ACHN (cell line): ENCODE results near the gene TRAF3.

Source experiments
- DNase-seq: peaks from one replicate; pipeline ENCODE4 v3.0.0-alpha.2; 2015
- in situ Hi-C: cut with HindIII; loops from 2 replicates; pipeline ENCODE4 v1.10.0; 2017; ENCODE audit warnings: low sequenced_read_pairs, low pct_ligation_motif_present, low pct_unique_long_range_greater_than_20kb

TRAF3 gene

GRCh38 chr14:102796661-102797190 lies 19.5 kb downstream of the TRAF3 start:
- DNase-seq: no peak
- in situ Hi-C loops: no loop called here

- in situ Hi-C loops: no loop called here
- DNase-seq: no peak
These were observed 21.7 kb downstream of the TRAF3 start for GRCh38 chr14:102798926-102799325.

- in situ Hi-C loops: no loop called here
- DNase-seq: peak; percentile 42
These were observed 22.7 kb downstream of the TRAF3 start for GRCh38 chr14:102799684-102800562.

DNA sequence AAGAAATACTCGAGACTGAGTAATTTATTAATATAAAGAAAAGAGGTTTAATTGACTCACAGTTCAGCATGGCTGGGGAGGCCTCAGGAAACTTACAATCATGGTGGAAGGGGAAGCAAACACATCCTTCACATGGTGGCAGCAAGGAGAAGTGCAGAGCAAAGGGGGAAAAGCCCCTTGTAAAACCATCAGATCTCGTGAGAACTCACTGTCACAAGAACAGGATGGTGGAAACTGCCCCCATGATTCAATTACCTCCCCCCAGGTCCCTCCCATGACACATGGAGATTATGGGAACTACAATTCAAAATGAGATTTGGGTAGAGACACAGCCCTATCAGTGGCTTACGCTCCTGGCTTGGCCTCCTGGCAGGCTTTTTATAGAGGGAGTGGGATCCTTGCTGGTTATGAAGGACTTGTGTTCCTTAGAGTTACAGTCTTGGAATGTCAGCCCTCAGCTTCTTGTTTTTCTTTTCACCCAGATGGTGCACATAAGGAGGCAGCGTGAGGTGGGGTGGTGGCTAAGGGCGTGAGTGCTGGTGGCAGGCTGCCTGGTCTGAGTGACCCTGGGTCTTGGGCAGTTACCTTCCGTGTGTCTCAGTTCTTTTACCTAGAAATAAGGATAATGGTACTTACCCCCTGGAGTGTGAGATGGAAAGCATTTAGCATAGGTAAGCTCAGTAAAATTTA lies 25.7 kb downstream of the TRAF3 start:
- in situ Hi-C loops: no loop called here

GRCh38 chr14:102804858-102805257 lies 27.6 kb downstream of the TRAF3 start:
- no peak for DNase-seq
- in situ Hi-C loops: no loop called here

More for the DNA sequence above, 25.7 kb downstream of the TRAF3 start:
- DNase-seq: no peak

DNA sequence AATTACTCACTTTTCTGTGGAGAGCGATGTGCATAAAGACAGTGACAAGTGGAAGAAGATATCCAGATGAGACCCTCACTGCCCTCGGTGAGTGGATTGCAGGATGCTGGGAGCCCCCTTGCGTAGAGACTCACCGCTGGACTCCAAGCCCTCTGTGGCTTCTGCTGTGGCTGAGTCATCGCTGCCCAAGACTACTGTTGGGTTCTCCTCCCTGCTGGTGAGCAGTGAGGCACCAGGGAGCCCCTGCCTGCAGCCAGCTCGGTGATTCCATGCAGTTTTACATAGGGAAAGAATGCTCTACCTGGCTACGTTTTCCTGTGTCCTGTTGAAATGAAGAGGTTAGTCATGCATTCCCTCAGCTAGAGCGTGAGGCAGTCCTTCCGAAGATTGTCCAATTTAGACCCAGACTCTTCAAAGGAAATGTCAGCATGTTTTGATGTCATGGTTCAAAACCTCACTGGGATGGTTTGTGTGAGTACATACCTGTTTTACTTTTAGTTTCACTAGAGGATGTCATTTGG lies 28.2 kb downstream of the TRAF3 start:
- DNase-seq: peak; percentile 77
- in situ Hi-C loops: no loop called here

DNA sequence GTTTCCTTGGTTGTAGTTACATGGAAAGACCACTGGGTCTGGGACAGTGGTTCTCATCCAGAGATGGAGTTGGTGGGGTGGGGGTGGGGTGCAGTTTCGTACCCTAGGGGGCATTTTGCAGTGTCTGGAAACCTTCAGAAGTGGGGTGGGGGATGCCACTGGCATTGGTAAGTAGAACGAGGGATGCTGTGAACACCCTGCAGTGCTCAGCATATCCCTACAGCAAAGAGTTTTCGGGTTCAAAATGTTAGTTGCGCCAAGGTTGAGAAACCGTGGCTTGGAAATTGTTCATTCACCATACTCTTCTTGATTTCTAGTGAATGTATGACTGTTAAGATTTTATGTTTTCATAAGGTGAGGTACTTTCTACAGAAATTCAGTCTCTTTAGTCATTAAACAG lies 28.7 kb downstream of the TRAF3 start:
- in situ Hi-C loops: no loop called here
- DNase-seq: no peak

- in situ Hi-C loops: no loop called here
- DNase-seq: no peak
These were observed 29.2 kb downstream of the TRAF3 start for GRCh38 chr14:102806447-102806846.

DNA sequence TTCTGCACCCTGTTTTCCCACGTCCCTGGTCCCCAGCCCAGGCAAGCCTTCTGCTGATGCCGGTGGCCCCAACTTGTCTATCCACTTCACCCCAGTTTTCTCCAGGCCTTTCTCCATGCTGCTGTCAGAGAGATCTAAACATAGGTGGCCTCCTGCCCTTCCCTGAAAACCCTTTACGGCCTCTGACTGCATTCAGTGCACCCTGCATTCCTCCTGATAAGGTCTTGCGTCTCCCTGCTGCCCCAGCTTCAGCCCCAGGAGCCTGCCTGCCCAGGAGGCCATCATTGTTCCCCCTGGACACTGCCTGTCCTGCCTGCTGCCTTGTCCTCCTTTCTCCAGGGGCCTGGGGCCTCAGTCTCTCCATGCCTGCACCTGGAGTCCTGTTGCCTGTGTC lies 29.8 kb downstream of the TRAF3 start:
- DNase-seq: no peak
- in situ Hi-C loops: no loop called here

GRCh38 chr14:102809870-102810269 lies 32.6 kb downstream of the TRAF3 start:
- DNase-seq: no peak

DNA sequence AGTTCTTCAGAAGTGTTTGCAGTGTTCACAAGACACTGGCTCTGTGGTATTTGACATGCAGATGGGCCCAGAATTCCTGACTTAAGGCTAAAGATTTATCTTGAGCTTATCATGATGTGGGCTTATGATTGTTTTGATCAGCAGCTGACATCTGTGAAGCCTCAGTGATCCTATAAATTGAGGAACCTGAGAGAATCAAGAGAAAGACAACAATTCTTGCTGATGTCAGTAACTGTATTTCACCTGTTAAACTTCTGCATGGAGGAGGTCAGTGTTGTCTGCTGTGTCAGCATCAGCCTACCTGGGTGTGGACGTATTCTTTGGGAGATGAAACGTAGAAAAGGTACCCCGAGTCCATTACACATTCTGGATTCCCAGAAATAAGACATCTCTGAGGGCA lies 33.3 kb downstream of the TRAF3 start:
- in situ Hi-C loops: no loop called here
- DNase-seq: no peak

More at GRCh38 chr14:102809870-102810269, 32.6 kb downstream of the TRAF3 start:
- in situ Hi-C loops: no loop called here

DNA sequence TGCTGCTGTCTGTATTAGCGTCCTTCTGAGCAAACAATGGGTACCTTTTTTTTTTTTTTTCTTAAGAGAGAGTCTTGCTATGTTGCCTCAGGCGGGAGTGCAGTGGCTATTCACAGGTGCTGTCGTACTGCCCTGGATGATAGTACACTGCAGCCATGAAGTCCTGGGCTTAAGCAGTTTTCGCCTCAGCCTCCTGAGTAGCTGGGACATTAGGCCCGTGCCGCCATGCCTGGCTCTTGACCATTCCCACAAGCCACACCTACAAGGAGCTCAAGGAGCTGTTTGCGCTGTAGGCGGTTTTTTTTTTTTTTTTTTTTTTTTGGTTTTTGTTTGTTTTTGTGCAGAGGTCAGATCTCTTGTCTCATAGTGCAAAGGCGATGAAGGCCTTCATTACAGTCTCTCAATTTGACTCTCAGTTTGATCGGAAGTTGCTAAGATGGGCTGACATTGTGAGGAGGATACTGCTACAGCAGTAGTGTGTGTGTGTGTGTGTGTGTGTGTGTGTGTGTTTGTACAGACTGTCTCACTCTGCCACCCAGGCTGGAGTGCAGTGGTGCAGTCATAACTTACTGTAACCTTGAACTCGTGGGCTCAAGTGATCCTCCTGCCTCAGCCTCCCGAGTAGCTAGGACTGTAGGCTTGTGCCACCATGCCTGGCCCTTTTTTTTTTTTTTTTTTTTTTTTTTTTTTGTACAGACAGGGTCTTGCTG lies 34.2 kb downstream of the TRAF3 start:
- DNase-seq: no peak
- in situ Hi-C loops: no loop called here

- no peak for DNase-seq
- in situ Hi-C loops: no loop called here
These were observed 34.7 kb downstream of the TRAF3 start for GRCh38 chr14:102811971-102812370.

- DNase-seq: no peak
- in situ Hi-C loops: no loop called here
These were observed 36.4 kb downstream of the TRAF3 start for GRCh38 chr14:102813691-102814090.

DNA sequence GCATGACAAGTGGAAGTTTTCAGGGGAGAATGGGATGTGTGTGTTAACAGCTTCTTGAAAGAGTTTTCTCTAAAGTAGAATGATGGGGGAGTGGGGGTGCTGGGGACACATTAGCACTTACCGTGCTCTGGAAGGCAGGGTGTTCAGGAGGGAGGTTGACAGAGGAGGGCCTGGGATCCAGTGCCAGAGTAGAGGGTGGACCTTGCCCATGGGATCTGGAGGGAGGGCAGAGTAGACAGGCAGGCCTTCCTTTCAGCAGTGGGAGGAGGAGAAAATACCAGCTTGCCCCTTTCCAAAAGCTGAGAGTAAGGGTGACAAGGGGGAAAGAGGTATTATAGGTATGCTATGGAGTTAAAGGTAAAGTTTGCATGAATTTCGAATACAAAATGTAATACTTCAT lies 40.1 kb downstream of the TRAF3 start:
- in situ Hi-C loops: no loop called here
- DNase-seq: no peak

- DNase-seq: no peak
- in situ Hi-C loops: no loop called here
These were observed 41.0 kb downstream of the TRAF3 start for GRCh38 chr14:102817942-102818940.

- no peak for DNase-seq
- in situ Hi-C loops: no loop called here
These were observed 42.0 kb downstream of the TRAF3 start for GRCh38 chr14:102819176-102819628.
